Keratinocyte (primary cell): Measurements from ENCODE around the gene DIAPH3. TPM values are rescaled to one million over a fixed set of nuclear protein-coding genes. Genes with fewer than 3 reads are reported as not detected.

Experiments used
- DNase-seq: peaks from one replicate; pipeline ENCODE4 v3.0.0-alpha.2; 2011; ENCODE audit warnings: low read depth, missing footprints, low spot score
- FAIRE-seq: peaks from 2 replicates; lab custom pipeline; 2011; peaks lifted over from hg19 to GRCh38; lab: Jason Lieb, UNC
- H2AFZ ChIP-seq: 2 replicates; pipeline ENCODE4 v1.6.0; 2012; ENCODE audit warnings: low read length, control low read depth, inconsistent platforms; ENCODE audit not compliant: control insufficient read depth
- H3K27ac ChIP-seq: 2 replicates; pipeline ENCODE4 v1.5.1; 2011; ENCODE audit warnings: low read length; ENCODE audit not compliant: control insufficient read depth, insufficient read depth
- H3K27me3 ChIP-seq: 3 replicates; pipeline ENCODE4 v1.6.0; 2011; ENCODE audit warnings: low read length; ENCODE audit not compliant: control insufficient read depth, insufficient read depth; ENCODE audit errors: extremely low read depth
- H3K36me3 ChIP-seq, 2 experiments: 2 replicates in 1 of 2; 3 replicates in 1 of 2; pipeline ENCODE4 v1.5.1; 2011; ENCODE audit warnings: low read length in 2 of 2, mild to moderate bottlenecking in 1 of 2; ENCODE audit not compliant: control insufficient read depth in 2 of 2, insufficient read depth in 2 of 2; ENCODE audit errors: extremely low read depth in 1 of 2
- H3K4me1 ChIP-seq: 3 replicates; pipeline ENCODE4 v1.5.1; 2011; ENCODE audit warnings: low read length; ENCODE audit not compliant: control insufficient read depth, insufficient read depth; ENCODE audit errors: extremely low read depth
- H3K4me2 ChIP-seq: 3 replicates; pipeline ENCODE4 v1.6.0; 2011; ENCODE audit warnings: low read depth, low read length; ENCODE audit not compliant: control insufficient read depth, insufficient read depth; ENCODE audit errors: extremely low read depth
- H3K4me3 ChIP-seq, 3 experiments: fragments of 200-600 bp in 1 of 3; sonication (generic) in 1 of 3; 2 replicates in 2 of 3; 3 replicates in 1 of 3; pipeline ENCODE4 v1.5.1; 2011 to 2016; ENCODE audit warnings: low read length in 3 of 3, mild to moderate bottlenecking in 3 of 3, control low read depth in 2 of 3, inconsistent platforms in 1 of 3, low read depth in 1 of 3, mixed read lengths in 1 of 3, mixed run types in 1 of 3, moderate library complexity in 1 of 3; ENCODE audit not compliant: control insufficient read depth in 2 of 3, insufficient read depth in 2 of 3; ENCODE audit errors: extremely low read depth in 1 of 3
- H3K79me2 ChIP-seq: 2 replicates; pipeline ENCODE4 v1.6.0; 2012; ENCODE audit warnings: low read length; ENCODE audit not compliant: control insufficient read depth, insufficient read depth
- H3K9ac ChIP-seq: 3 replicates; pipeline ENCODE4 v1.6.0; 2011; ENCODE audit warnings: low read length; ENCODE audit not compliant: control insufficient read depth, insufficient read depth; ENCODE audit errors: extremely low read depth
- H3K9me1 ChIP-seq: 3 replicates; pipeline ENCODE4 v1.6.0; 2011; ENCODE audit warnings: low read length; ENCODE audit not compliant: control insufficient read depth, insufficient read depth; ENCODE audit errors: extremely low read depth
- H3K9me3 ChIP-seq: 2 replicates; pipeline ENCODE4 v1.5.1; 2012; ENCODE audit warnings: low read depth, low read length; ENCODE audit not compliant: control insufficient read depth
- H4K20me1 ChIP-seq: 3 replicates; pipeline ENCODE4 v1.6.0; 2011; ENCODE audit warnings: low read length; ENCODE audit not compliant: control insufficient read depth, insufficient read depth; ENCODE audit errors: extremely low read depth
- EZH2 ChIP-seq: IDR thresholded peaks from one replicate; pipeline ENCODE4 v1.6.1; 2012; ENCODE audit warnings: inconsistent platforms, mild to moderate bottlenecking, low read length, moderate library complexity
- dilution Hi-C: fragments of 300-500 bp; cut with MboI; formaldehyde crosslinking; loops from one replicate; pipeline ENCODE4 v1.7.0; 2020; ENCODE audit warnings: low sequenced_read_pairs; ENCODE audit not compliant: extremely low pct_ligation_motif_present
- polyA plus RNA-seq, 5 experiments: library from polyadenylated mRNA; depleted of rRNA in 3 of 5; stranded (reverse) in 3 of 5; stranded (forward) in 1 of 5; unstranded in 1 of 5; fragments of >200 nt; gene quantifications; 1 replicate in 1 of 5; 2 replicates in 3 of 5; 3 replicates in 1 of 5; pipeline versions ENCODE4 v1.2.1 to v1.2.3, GENCODE V29; 2011 to 2012; ENCODE audit warnings: missing spikeins in 2 of 5, low read depth in 1 of 5, low replicate concordance in 1 of 5
- TF ChIP-seq, protein P1 (sequence below), 3 experiments: IDR thresholded peaks in 1 of 3; conservative IDR thresholded peaks in 1 of 3; optimal IDR thresholded peaks in 1 of 3; 2 replicates in 2 of 3; 3 replicates in 1 of 3; pipeline versions ENCODE3 to v1.5.1; 2011; ENCODE audit warnings: low read length in 3 of 3, mild to moderate bottlenecking in 3 of 3, moderate library complexity in 2 of 3, control low read depth in 1 of 3, inconsistent platforms in 1 of 3; ENCODE audit not compliant: insufficient read depth in 2 of 3; ENCODE audit errors: extremely low read depth in 1 of 3

The DIAPH3 gene
- polyA plus RNA-seq, 1 donor (not counting 4 experiments of a cell fraction or from before 2014, with no cell fraction given), result 9.0 TPM

DNA sequence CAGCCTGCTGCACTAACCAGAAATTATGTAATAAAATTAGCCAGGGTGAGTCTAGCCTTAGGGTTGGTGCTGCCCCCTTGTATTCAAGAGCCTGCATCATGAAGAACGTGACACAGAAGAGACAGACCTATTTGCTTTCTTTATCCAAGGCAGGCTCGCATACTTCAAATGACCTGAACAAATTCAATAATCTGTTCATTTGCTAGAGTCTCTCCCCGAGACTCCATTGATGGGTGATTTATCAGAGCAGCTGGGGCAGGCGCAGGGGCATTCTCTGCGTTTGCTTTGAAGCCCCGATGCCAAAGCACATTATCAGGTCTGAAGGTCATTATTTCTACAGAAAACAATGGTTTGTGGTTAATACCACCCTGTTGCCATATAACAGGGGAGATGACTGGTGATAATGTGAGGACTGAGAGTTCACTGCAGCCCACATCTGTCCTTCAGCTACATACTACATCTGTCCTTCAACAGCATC, 520.3 kb downstream of the DIAPH3 start:
- TF ChIP-seq, protein P1, sequence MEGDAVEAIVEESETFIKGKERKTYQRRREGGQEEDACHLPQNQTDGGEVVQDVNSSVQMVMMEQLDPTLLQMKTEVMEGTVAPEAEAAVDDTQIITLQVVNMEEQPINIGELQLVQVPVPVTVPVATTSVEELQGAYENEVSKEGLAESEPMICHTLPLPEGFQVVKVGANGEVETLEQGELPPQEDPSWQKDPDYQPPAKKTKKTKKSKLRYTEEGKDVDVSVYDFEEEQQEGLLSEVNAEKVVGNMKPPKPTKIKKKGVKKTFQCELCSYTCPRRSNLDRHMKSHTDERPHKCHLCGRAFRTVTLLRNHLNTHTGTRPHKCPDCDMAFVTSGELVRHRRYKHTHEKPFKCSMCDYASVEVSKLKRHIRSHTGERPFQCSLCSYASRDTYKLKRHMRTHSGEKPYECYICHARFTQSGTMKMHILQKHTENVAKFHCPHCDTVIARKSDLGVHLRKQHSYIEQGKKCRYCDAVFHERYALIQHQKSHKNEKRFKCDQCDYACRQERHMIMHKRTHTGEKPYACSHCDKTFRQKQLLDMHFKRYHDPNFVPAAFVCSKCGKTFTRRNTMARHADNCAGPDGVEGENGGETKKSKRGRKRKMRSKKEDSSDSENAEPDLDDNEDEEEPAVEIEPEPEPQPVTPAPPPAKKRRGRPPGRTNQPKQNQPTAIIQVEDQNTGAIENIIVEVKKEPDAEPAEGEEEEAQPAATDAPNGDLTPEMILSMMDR (optimal IDR thresholded peaks at IDR 0.05 in 1 of 3, IDR thresholded peaks at IDR 0.05 in 1 of 3, conservative IDR thresholded peaks at IDR 0.05 in 1 of 3; ENCODE audit: extremely low read depth in 1 of 3, insufficient read depth in 2 of 3, low read length in 3 of 3), result no peak
- no peak for TF ChIP-seq EZH2
- no peak overlapping the region for H2AFZ ChIP-seq
- H3K9me1 ChIP-seq, result no peaks in the 10 kb centered on the region
- FAIRE-seq (no peak), DNase-seq (no peak)
- H3K27ac ChIP-seq, result no peak overlapping the region
- no peak overlapping the region for H3K9ac ChIP-seq
- dilution Hi-C loops, result no loop called here
- H3K27me3 ChIP-seq, result no peaks in the 10 kb centered on the region
- no peak overlapping the region for H3K4me2 ChIP-seq
- no peaks in the 10 kb centered on the region for H3K79me2 ChIP-seq
- H3K9me3 ChIP-seq, result no peaks in the 10 kb centered on the region
- H4K20me1 ChIP-seq, result no peaks in the 10 kb centered on the region
- no peak overlapping the region for H3K4me3 ChIP-seq
- no peaks in the 10 kb centered on the region for H3K36me3 ChIP-seq
- H3K4me1 ChIP-seq, result no peaks in the 10 kb centered on the region

DNA sequence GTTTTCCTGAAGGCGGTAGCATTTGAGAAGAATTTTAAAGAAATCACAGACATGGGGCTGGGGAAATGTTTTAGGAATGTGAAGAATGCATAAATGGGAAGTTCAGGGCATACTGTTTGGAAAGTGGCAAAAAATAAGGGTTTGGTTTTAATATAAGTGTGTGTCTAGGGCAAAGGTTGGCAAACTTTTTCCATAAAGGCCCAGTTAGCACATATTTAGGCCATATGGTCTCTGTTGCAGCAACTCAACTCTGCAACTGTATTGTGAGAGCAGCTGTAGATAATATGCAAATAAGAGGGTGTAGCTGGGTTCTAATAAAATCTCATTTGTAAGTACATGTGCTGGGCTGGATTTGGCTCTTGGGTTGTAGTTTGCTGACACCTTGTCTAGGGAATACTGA, 521.9 kb downstream of the DIAPH3 start:
- Histone ChIP-seq H4K20me1 (no peaks in the 10 kb centered on the region), H3K9ac (no peak overlapping the region), H3K4me2 (no peak overlapping the region), H3K4me3 (no peak overlapping the region), H3K9me3 (no peaks in the 10 kb centered on the region), H3K27me3 (no peaks in the 10 kb centered on the region), H2AFZ (no peak overlapping the region), H3K36me3 (no peaks in the 10 kb centered on the region), H3K4me1 (no peaks in the 10 kb centered on the region), H3K27ac (no peak overlapping the region), H3K79me2 (no peaks in the 10 kb centered on the region), H3K9me1 (no peaks in the 10 kb centered on the region)
- no peak for TF ChIP-seq EZH2
- TF ChIP-seq, protein P1 (optimal IDR thresholded peaks at IDR 0.05 in 1 of 3, IDR thresholded peaks at IDR 0.05 in 1 of 3, conservative IDR thresholded peaks at IDR 0.05 in 1 of 3; ENCODE audit: extremely low read depth in 1 of 3, insufficient read depth in 2 of 3, low read length in 3 of 3), result no peak
- dilution Hi-C loops, result no loop called here
- FAIRE-seq (no peak), DNase-seq (no peak)
